GM23338 (cell line): ENCODE data around the gene NEURL1. TPM values are rescaled to one million over a fixed set of nuclear protein-coding genes. Genes with fewer than 3 reads are reported as not detected.

Source experiments
- EZH2phosphoT487 ChIP-seq: fragments of 200-600 bp; sonication (generic); IDR thresholded peaks from one replicate; pipeline ENCODE4 v1.8.1; 2018; ENCODE audit warnings: antibody characterized with exemption; ENCODE audit not compliant: unreplicated experiment
- JUNB ChIP-seq: IDR thresholded peaks from one replicate; pipeline ENCODE4 v1.6.1; 2016; ENCODE audit warnings: antibody characterized with exemption; ENCODE audit not compliant: unreplicated experiment
- NANOG ChIP-seq: IDR thresholded peaks from 2 replicates; pipeline ENCODE4 v1.6.1; 2016; ENCODE audit warnings: antibody characterized with exemption, borderline replicate concordance
- STAT1 ChIP-seq: IDR thresholded peaks from one replicate; pipeline ENCODE4 v1.6.1; 2016; ENCODE audit warnings: antibody characterized with exemption; ENCODE audit not compliant: unreplicated experiment
- ZNF331 ChIP-seq: fragments of 250-450 bp; sonication (Bioruptor Pico); IDR thresholded peaks from 2 replicates; pipeline ENCODE4 v1.5.0; 2020; ENCODE audit warnings: low read depth, mild to moderate bottlenecking, moderate library complexity
- polyA plus RNA-seq: library from polyadenylated mRNA; unstranded; fragments of >200 nt; fragmentation: Nextera tagmentation; extraction: Ambion mirVana; gene quantifications from 2 replicates; pipeline ENCODE4 v1.2.1, GENCODE V29; 2016
- total RNA-seq: library from RNA; depleted of rRNA; stranded (reverse); fragments of >200 nt; shearing (Covaris generic); gene quantifications from 2 replicates; pipeline ENCODE4 v1.2.3, GENCODE V29; 2014
- TF ChIP-seq, protein P1 (sequence below): fragments of 250-450 bp; sonication (Bioruptor Pico); IDR thresholded peaks from 2 replicates; pipeline ENCODE4 v1.5.0; 2020; ENCODE audit warnings: mild to moderate bottlenecking, moderate library complexity
- TF ChIP-seq, protein P2 (sequence below): IDR thresholded peaks from one replicate; pipeline ENCODE4 v1.6.1; 2018; ENCODE audit warnings: antibody characterized with exemption; ENCODE audit not compliant: unreplicated experiment
- TF ChIP-seq, protein P3 (sequence below), 2 experiments: fragments of 200-600 bp in 1 of 2; sonication (generic) in 1 of 2; conservative IDR thresholded peaks; 2 replicates each; pipeline versions ENCODE4 v1.5.1 to v1.6.1; 2016 to 2017; ENCODE audit warnings: antibody characterized with exemption in 2 of 2, low read depth in 2 of 2, mild to moderate bottlenecking in 2 of 2, moderate library complexity in 1 of 2

Gene NEURL1
- total and polyA plus RNA-seq, 2 experiments from 2014 or later = 0.82 to 1.1 TPM

DNA sequence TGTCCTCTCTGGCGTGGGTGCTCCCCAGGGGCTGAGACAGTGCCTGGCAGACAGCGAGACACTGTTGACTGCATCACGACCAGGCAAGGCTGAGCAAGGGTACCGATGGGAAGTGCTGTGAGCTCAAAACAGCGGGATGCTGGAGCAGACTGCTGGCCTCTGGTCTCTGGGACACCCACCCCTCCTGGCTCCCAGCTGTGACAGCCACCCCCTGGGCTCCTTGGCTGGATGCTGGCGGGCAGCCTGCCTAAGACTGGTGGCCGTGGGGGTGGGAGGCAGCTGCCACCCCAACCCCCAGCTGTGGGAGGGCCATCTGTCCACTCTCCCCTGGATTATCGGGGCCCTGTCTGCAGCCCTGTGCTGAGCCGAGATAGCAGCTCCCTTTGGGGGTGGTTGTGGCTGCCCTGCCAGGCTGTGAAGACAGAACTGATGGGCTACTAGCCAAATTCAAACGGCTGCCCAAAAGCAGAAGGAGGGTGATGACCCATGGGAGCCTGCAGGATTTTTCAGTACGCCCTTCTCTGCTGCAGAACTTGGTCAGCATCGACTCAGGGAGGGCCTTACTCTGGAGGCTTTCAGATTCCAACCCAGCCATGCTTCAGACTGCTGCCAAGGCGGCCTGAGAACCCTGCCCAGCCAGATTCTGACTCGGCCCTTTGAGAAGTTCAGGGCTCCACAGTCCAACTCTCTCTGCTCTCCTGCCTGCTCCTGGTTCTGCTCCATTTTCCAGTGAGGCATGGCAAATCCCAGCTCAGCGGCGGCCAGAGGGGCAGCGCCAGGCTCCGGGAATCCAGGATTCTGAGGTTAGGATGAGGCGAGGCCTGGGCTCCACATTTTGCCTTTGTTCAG is 125.3 kb downstream of the NEURL1 start (continued):
- TF ChIP-seq, protein P1, sequence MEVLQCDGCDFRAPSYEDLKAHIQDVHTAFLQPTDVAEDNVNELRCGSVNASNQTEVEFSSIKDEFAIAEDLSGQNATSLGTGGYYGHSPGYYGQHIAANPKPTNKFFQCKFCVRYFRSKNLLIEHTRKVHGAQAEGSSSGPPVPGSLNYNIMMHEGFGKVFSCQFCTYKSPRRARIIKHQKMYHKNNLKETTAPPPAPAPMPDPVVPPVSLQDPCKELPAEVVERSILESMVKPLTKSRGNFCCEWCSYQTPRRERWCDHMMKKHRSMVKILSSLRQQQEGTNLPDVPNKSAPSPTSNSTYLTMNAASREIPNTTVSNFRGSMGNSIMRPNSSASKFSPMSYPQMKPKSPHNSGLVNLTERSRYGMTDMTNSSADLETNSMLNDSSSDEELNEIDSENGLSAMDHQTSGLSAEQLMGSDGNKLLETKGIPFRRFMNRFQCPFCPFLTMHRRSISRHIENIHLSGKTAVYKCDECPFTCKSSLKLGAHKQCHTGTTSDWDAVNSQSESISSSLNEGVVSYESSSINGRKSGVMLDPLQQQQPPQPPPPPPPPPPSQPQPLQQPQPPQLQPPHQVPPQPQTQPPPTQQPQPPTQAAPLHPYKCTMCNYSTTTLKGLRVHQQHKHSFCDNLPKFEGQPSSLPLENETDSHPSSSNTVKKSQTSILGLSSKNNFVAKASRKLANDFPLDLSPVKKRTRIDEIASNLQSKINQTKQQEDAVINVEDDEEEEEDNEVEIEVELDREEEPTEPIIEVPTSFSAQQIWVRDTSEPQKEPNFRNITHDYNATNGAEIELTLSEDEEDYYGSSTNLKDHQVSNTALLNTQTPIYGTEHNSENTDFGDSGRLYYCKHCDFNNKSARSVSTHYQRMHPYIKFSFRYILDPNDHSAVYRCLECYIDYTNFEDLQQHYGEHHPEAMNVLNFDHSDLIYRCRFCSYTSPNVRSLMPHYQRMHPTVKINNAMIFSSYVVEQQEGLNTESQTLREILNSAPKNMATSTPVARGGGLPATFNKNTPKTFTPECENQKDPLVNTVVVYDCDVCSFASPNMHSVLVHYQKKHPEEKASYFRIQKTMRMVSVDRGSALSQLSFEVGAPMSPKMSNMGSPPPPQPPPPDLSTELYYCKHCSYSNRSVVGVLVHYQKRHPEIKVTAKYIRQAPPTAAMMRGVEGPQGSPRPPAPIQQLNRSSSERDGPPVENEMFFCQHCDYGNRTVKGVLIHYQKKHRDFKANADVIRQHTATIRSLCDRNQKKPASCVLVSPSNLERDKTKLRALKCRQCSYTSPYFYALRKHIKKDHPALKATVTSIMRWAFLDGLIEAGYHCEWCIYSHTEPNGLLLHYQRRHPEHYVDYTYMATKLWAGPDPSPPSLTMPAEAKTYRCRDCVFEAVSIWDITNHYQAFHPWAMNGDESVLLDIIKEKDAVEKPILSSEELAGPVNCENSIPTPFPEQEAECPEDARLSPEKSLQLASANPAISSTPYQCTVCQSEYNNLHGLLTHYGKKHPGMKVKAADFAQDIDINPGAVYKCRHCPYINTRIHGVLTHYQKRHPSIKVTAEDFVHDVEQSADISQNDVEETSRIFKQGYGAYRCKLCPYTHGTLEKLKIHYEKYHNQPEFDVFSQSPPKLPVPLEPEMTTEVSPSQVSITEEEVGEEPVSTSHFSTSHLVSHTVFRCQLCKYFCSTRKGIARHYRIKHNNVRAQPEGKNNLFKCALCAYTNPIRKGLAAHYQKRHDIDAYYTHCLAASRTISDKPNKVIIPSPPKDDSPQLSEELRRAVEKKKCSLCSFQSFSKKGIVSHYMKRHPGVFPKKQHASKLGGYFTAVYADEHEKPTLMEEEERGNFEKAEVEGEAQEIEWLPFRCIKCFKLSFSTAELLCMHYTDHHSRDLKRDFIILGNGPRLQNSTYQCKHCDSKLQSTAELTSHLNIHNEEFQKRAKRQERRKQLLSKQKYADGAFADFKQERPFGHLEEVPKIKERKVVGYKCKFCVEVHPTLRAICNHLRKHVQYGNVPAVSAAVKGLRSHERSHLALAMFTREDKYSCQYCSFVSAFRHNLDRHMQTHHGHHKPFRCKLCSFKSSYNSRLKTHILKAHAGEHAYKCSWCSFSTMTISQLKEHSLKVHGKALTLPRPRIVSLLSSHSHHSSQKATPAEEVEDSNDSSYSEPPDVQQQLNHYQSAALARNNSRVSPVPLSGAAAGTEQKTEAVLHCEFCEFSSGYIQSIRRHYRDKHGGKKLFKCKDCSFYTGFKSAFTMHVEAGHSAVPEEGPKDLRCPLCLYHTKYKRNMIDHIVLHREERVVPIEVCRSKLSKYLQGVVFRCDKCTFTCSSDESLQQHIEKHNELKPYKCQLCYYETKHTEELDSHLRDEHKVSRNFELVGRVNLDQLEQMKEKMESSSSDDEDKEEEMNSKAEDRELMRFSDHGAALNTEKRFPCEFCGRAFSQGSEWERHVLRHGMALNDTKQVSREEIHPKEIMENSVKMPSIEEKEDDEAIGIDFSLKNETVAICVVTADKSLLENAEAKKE (CRISPR knock-in tag) = no peak
- TF ChIP-seq, protein P2, sequence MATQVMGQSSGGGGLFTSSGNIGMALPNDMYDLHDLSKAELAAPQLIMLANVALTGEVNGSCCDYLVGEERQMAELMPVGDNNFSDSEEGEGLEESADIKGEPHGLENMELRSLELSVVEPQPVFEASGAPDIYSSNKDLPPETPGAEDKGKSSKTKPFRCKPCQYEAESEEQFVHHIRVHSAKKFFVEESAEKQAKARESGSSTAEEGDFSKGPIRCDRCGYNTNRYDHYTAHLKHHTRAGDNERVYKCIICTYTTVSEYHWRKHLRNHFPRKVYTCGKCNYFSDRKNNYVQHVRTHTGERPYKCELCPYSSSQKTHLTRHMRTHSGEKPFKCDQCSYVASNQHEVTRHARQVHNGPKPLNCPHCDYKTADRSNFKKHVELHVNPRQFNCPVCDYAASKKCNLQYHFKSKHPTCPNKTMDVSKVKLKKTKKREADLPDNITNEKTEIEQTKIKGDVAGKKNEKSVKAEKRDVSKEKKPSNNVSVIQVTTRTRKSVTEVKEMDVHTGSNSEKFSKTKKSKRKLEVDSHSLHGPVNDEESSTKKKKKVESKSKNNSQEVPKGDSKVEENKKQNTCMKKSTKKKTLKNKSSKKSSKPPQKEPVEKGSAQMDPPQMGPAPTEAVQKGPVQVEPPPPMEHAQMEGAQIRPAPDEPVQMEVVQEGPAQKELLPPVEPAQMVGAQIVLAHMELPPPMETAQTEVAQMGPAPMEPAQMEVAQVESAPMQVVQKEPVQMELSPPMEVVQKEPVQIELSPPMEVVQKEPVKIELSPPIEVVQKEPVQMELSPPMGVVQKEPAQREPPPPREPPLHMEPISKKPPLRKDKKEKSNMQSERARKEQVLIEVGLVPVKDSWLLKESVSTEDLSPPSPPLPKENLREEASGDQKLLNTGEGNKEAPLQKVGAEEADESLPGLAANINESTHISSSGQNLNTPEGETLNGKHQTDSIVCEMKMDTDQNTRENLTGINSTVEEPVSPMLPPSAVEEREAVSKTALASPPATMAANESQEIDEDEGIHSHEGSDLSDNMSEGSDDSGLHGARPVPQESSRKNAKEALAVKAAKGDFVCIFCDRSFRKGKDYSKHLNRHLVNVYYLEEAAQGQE = no peak
- TF ChIP-seq JUNB = no peak
- no peak for TF ChIP-seq STAT1
- TF ChIP-seq, protein P3, sequence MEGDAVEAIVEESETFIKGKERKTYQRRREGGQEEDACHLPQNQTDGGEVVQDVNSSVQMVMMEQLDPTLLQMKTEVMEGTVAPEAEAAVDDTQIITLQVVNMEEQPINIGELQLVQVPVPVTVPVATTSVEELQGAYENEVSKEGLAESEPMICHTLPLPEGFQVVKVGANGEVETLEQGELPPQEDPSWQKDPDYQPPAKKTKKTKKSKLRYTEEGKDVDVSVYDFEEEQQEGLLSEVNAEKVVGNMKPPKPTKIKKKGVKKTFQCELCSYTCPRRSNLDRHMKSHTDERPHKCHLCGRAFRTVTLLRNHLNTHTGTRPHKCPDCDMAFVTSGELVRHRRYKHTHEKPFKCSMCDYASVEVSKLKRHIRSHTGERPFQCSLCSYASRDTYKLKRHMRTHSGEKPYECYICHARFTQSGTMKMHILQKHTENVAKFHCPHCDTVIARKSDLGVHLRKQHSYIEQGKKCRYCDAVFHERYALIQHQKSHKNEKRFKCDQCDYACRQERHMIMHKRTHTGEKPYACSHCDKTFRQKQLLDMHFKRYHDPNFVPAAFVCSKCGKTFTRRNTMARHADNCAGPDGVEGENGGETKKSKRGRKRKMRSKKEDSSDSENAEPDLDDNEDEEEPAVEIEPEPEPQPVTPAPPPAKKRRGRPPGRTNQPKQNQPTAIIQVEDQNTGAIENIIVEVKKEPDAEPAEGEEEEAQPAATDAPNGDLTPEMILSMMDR (conservative IDR thresholded peaks at IDR 0.05; ENCODE audit: low read depth in 2 of 2) = no peak
- no peak for TF ChIP-seq NANOG
- TF ChIP-seq EZH2phosphoT487 = no peak
- TF ChIP-seq ZNF331 (CRISPR knock-in tag) = no peak
